ENCODE measurements around the gene PTPRG.

- TF ChIP-seq POLR2A (IDR thresholded peaks at IDR 0.05; ENCODE audit: low read length) (no peak), GATA1 (IDR thresholded peaks at IDR 0.05; ENCODE audit: low read depth, low read length) (no peak)
Observed at GRCh38 chr3:61965770-61966131, 404.4 kb downstream of the PTPRG start.
